ENCODE measurements around the gene CYP4V2.

The CYP4V2 gene

DNA sequence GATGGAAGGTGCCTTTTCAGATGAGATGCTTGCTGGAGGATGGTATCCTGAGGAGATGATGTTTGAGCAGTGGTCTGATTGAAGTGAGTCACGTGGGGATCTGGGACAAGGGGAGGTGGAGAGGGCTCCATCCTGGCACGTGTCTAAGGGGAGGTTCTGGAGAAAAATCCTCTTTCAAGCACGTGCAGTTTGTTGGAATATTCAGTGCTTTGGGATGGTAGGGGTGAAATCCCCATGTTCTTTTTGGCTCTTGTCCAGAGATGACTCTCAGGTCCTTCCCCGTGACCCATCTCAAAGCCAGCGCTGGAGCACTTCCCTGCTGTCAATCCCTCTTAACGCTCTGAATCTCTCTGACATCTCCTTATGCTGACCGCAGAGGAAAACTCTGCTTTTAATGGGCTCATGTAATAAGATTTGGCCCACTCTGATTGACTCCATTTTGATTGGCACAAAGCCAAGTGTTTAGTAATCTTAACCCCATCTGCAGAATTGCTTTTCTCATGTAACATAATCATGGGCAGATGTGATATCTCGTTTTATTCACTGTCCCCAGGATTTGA is 25.2 kb downstream of the CYP4V2 start:
- Histone ChIP-seq H3K4me3 (ENCODE audit: low read depth, low read length, poor library complexity, severe bottlenecking) (no peak overlapping the region), H3K4me2 (ENCODE audit: low read length) (no peak overlapping the region), H3K27me3 (ENCODE audit: insufficient read depth, low read length) (no peaks in the 10 kb centered on the region), H3K36me3 (ENCODE audit: insufficient read depth, low read length) (no peaks in the 10 kb centered on the region), H3K9me2 (ENCODE audit: low read depth, low read length) (no peaks in the 10 kb centered on the region), H3F3A (ENCODE audit: insufficient read depth, low read length) (no peaks in the 10 kb centered on the region), H4K20me1 (ENCODE audit: insufficient read depth, low read length) (no peaks in the 10 kb centered on the region), H2AFZ (ENCODE audit: low read length) (no peak overlapping the region), H3K79me2 (ENCODE audit: insufficient read depth, low read length) (no peaks in the 10 kb centered on the region), H3K4me1 (ENCODE audit: insufficient read depth, low read length, severe bottlenecking) (no peaks in the 10 kb centered on the region), H3K27ac (ENCODE audit: low read depth, low read length, poor library complexity, severe bottlenecking) (no peak overlapping the region), H3K9me3 (ENCODE audit: low read length) (no peaks in the 10 kb centered on the region), H3K9ac (ENCODE audit: low read length) (no peak overlapping the region)
- TF ChIP-seq EZH2 (IDR thresholded peaks at IDR 0.05; ENCODE audit: borderline replicate concordance, low read length), result no peak
- TF ChIP-seq, protein P1, sequence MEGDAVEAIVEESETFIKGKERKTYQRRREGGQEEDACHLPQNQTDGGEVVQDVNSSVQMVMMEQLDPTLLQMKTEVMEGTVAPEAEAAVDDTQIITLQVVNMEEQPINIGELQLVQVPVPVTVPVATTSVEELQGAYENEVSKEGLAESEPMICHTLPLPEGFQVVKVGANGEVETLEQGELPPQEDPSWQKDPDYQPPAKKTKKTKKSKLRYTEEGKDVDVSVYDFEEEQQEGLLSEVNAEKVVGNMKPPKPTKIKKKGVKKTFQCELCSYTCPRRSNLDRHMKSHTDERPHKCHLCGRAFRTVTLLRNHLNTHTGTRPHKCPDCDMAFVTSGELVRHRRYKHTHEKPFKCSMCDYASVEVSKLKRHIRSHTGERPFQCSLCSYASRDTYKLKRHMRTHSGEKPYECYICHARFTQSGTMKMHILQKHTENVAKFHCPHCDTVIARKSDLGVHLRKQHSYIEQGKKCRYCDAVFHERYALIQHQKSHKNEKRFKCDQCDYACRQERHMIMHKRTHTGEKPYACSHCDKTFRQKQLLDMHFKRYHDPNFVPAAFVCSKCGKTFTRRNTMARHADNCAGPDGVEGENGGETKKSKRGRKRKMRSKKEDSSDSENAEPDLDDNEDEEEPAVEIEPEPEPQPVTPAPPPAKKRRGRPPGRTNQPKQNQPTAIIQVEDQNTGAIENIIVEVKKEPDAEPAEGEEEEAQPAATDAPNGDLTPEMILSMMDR (IDR thresholded peaks at IDR 0.05; ENCODE audit: low read length), result no peak

DNA sequence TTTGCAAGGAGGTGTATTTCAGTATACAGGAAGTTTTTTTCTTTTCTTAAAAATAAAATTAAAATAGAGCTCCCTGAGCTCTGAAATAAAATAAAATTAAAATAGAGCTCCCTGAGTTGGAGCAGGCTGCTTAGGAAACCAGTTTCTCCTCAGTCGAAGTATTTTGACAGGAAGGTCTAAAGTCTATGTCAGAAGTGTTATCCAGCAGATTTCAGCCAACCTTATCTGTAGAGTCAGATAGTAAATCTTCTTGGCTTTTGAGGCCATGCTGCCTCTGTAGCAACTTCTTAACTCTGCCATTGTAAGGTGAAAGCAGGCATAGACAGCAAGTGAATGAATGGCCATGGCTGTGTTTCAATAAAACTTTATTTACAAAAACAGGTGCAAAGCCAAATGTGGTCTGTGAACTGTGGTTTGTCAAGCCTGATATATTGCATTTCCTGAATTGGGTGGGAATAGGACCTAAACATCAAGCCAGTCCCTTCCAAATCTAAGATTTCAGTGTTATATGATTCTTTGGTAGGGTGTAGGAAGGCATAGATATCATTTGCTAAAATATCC is 26.4 kb downstream of the CYP4V2 start:
- Histone ChIP-seq H3K27me3 (ENCODE audit: insufficient read depth, low read length) (no peaks in the 10 kb centered on the region), H3K4me3 (ENCODE audit: low read depth, low read length, poor library complexity, severe bottlenecking) (no peak overlapping the region), H3K36me3 (ENCODE audit: insufficient read depth, low read length) (no peaks in the 10 kb centered on the region), H3K9me3 (ENCODE audit: low read length) (no peaks in the 10 kb centered on the region), H3K27ac (ENCODE audit: low read depth, low read length, poor library complexity, severe bottlenecking) (no peak overlapping the region), H3K4me1 (ENCODE audit: insufficient read depth, low read length, severe bottlenecking) (no peaks in the 10 kb centered on the region), H4K20me1 (ENCODE audit: insufficient read depth, low read length) (no peaks in the 10 kb centered on the region), H2AFZ (ENCODE audit: low read length) (no peak overlapping the region), H3K79me2 (ENCODE audit: insufficient read depth, low read length) (no peaks in the 10 kb centered on the region), H3F3A (ENCODE audit: insufficient read depth, low read length) (no peaks in the 10 kb centered on the region), H3K9me2 (ENCODE audit: low read depth, low read length) (no peaks in the 10 kb centered on the region), H3K4me2 (ENCODE audit: low read length) (no peak overlapping the region), H3K9ac (ENCODE audit: low read length) (no peak overlapping the region)
- no peak for TF ChIP-seq EZH2 (IDR thresholded peaks at IDR 0.05; ENCODE audit: borderline replicate concordance, low read length)
- TF ChIP-seq, protein P1 (IDR thresholded peaks at IDR 0.05; ENCODE audit: low read length), result no peak

DNA sequence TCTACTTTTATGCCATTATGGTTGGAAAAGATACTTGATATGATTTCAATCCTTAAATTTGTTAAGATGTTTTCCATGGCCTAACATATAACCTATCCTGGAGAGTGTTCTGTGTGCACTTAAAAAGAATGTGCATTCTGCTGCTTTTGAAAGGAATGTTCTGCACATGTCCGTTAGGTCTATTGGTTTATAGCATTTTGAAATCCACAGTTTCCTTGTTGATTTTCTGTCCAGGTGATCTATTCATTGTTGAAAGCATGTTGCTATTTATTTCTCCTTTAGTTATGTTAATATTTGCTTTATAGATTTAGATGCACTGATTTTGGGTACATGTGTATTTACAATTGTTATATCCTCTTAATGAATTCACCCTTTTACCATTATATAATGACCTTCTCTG is 30.3 kb downstream of the CYP4V2 start:
- Histone ChIP-seq H3K79me2 (ENCODE audit: insufficient read depth, low read length) (no peaks in the 10 kb centered on the region), H3F3A (ENCODE audit: insufficient read depth, low read length) (no peaks in the 10 kb centered on the region), H3K36me3 (ENCODE audit: insufficient read depth, low read length) (no peaks in the 10 kb centered on the region), H3K9me3 (ENCODE audit: low read length) (no peaks in the 10 kb centered on the region; the same call in 1 of the 2 replicates), H3K4me2 (ENCODE audit: low read length) (no peak overlapping the region), H3K9ac (ENCODE audit: low read length) (no peak overlapping the region), H3K4me3 (ENCODE audit: low read depth, low read length, poor library complexity, severe bottlenecking) (no peak overlapping the region), H3K4me1 (ENCODE audit: insufficient read depth, low read length, severe bottlenecking) (no peaks in the 10 kb centered on the region), H3K27ac (ENCODE audit: low read depth, low read length, poor library complexity, severe bottlenecking) (no peak overlapping the region), H4K20me1 (ENCODE audit: insufficient read depth, low read length) (no peaks in the 10 kb centered on the region), H3K27me3 (ENCODE audit: insufficient read depth, low read length) (no peaks in the 10 kb centered on the region), H2AFZ (ENCODE audit: low read length) (no peak overlapping the region), H3K9me2 (ENCODE audit: low read depth, low read length) (no peaks in the 10 kb centered on the region)
- TF ChIP-seq, protein P1 (IDR thresholded peaks at IDR 0.05; ENCODE audit: low read length), result no peak
- no peak for TF ChIP-seq EZH2 (IDR thresholded peaks at IDR 0.05; ENCODE audit: borderline replicate concordance, low read length)

Measured in OCI-LY1 (cell line).